SK-N-SH (cell line): ENCODE data around the gene ANKS6. TPM values are rescaled to one million over a fixed set of nuclear protein-coding genes. Genes with fewer than 3 reads are reported as not detected.

ENCODE experiments used
- CTCF ChIA-PET: fragments of 300-600, 350-600 bp; formaldehyde crosslinking; extraction: SDS; loops from one replicate; lab custom pipeline; 2021; lab: Yijun Ruan, JAX
- POLR2A ChIA-PET: fragments of 350-600 bp; sonication (Branson Sonifier 250); formaldehyde crosslinking; extraction: SDS; loops from one replicate; lab custom pipeline; 2020; ENCODE audit warnings: antibody characterized with exemption, inconsistent platforms; lab: Yijun Ruan, JAX
- DNase-seq: peaks from one replicate; pipeline ENCODE4 v3.0.0; 2012
- H2AFZ ChIP-seq: fragments of 200-600 bp; sonication (generic); 2 replicates; pipeline ENCODE4 v1.8.1; 2016; ENCODE audit warnings: antibody characterized with exemption, mild to moderate bottlenecking, low read depth
- H3F3A ChIP-seq: fragments of 200-600 bp; sonication (generic); replicated peaks from 2 replicates; pipeline ENCODE3; 2016; ENCODE audit warnings: antibody characterized with exemption, mild to moderate bottlenecking; ENCODE audit not compliant: insufficient read depth
- H3K27ac ChIP-seq, 2 experiments: fragments of 200-500 bp in 1 of 2; fragments of 200-600 bp in 1 of 2; sonication (Bioruptor generic) in 1 of 2; sonication (generic), shearing (Covaris generic) in 1 of 2; 2 replicates each; pipeline versions ENCODE4 v1.5.1 to v1.6.1; 2014 to 2016; ENCODE audit warnings: low read depth in 2 of 2, inconsistent platforms in 1 of 2, low read length in 1 of 2, mild to moderate bottlenecking in 1 of 2, mixed read lengths in 1 of 2
- H3K27me3 ChIP-seq: fragments of 200-600 bp; sonication (generic), shearing (Covaris generic); 2 replicates; pipeline ENCODE4 v1.6.1; 2016; ENCODE audit warnings: mixed run types; ENCODE audit not compliant: insufficient read depth
- H3K36me3 ChIP-seq, 2 experiments: fragments of 200-500 bp in 1 of 2; fragments of 200-600 bp in 1 of 2; sonication (Bioruptor generic) in 1 of 2; sonication (generic) in 1 of 2; replicated peaks in 1 of 2; 2 replicates each; pipeline versions ENCODE3 to v1.5.1; 2014 to 2016; ENCODE audit warnings: low read length in 1 of 2, mild to moderate bottlenecking in 1 of 2; ENCODE audit not compliant: insufficient read depth in 2 of 2, control insufficient read depth in 1 of 2
- H3K4me1 ChIP-seq, 2 experiments: fragments of 200-500 bp in 1 of 2; fragments of 200-600 bp in 1 of 2; sonication (Bioruptor generic) in 1 of 2; sonication (generic), shearing (Covaris generic) in 1 of 2; 2 replicates each; pipeline versions ENCODE4 v1.5.1 to v1.6.1; 2014 to 2016; ENCODE audit warnings: low read depth in 1 of 2, low read length in 1 of 2, mixed run types in 1 of 2; ENCODE audit not compliant: insufficient read depth in 2 of 2, control insufficient read depth in 1 of 2
- H3K4me2 ChIP-seq: fragments of 200-600 bp; sonication (generic), shearing (Covaris generic); 2 replicates; pipeline ENCODE4 v1.6.1; 2017; ENCODE audit warnings: mixed run types
- H3K4me3 ChIP-seq, 2 experiments: fragments of 200-500 bp in 1 of 2; fragments of 200-600 bp in 1 of 2; sonication (Bioruptor generic) in 1 of 2; sonication (generic), shearing (Covaris generic) in 1 of 2; 2 replicates each; pipeline versions ENCODE4 v1.5.1 to v1.8.1; 2014 to 2016; ENCODE audit warnings: low read depth in 2 of 2, inconsistent platforms in 1 of 2, low read length in 1 of 2, mild to moderate bottlenecking in 1 of 2, mixed read lengths in 1 of 2, moderate library complexity in 1 of 2
- H3K79me2 ChIP-seq: fragments of 200-600 bp; sonication (generic); 2 replicates; pipeline ENCODE4 v1.8.1; 2017; ENCODE audit warnings: mild to moderate bottlenecking; ENCODE audit not compliant: insufficient read depth
- H3K9ac ChIP-seq: fragments of 200-600 bp; sonication (generic); 2 replicates; pipeline ENCODE4 v1.6.1; 2017; ENCODE audit warnings: mixed run types
- H3K9me2 ChIP-seq: fragments of 200-600 bp; sonication (generic); 2 replicates; pipeline ENCODE4 v1.6.1; 2017; ENCODE audit warnings: mixed run types
- H3K9me3 ChIP-seq: fragments of 200-600 bp; sonication (generic); 2 replicates; pipeline ENCODE4 v1.6.1; 2017; ENCODE audit warnings: mixed run types, mild to moderate bottlenecking, moderate library complexity
- H4K20me1 ChIP-seq: fragments of 200-600 bp; sonication (generic); 2 replicates; pipeline ENCODE4 v1.6.1; 2017; ENCODE audit warnings: mild to moderate bottlenecking, mixed run types; ENCODE audit not compliant: insufficient read depth
- CHD2 ChIP-seq: fragments of 150-350 bp; IDR thresholded peaks from 2 replicates; pipeline ENCODE4 v1.6.1; 2018; ENCODE audit warnings: low read length; ENCODE audit not compliant: partially characterized antibody
- GATA2 ChIP-seq: sonication (generic); formaldehyde crosslinking; IDR thresholded peaks from 2 replicates; pipeline ENCODE4 v1.5.0; 2020; ENCODE audit warnings: mild to moderate bottlenecking, missing genetic modification reagents
- MEF2A ChIP-seq: IDR thresholded peaks from 2 replicates; pipeline ENCODE4 v1.4.0; 2012; ENCODE audit warnings: low read depth, borderline replicate concordance
- POLR2AphosphoS5 ChIP-seq: IDR thresholded peaks from 2 replicates; pipeline ENCODE4 v1.6.1; 2012; ENCODE audit warnings: low read depth, low read length
- RAD21 ChIP-seq: IDR thresholded peaks from 2 replicates; pipeline ENCODE4 v1.6.1; 2012; ENCODE audit warnings: mild to moderate bottlenecking, low read length
- RFX5 ChIP-seq: IDR thresholded peaks from 2 replicates; pipeline ENCODE4 v1.6.1; 2012; ENCODE audit warnings: mild to moderate bottlenecking, improper control_type of control experiment, low read length
- SIN3A ChIP-seq: IDR thresholded peaks from 2 replicates; pipeline ENCODE4 v1.6.1; 2012; ENCODE audit warnings: low read depth, mild to moderate bottlenecking, low read length, moderate library complexity, borderline replicate concordance
- TAF1 ChIP-seq: IDR thresholded peaks from 2 replicates; pipeline ENCODE4 v1.6.1; 2012; ENCODE audit warnings: low read depth, mild to moderate bottlenecking, low read length, moderate library complexity, borderline replicate concordance
- TCF12 ChIP-seq: IDR thresholded peaks from 2 replicates; pipeline ENCODE4 v1.4.0; 2012
- TEAD4 ChIP-seq: IDR thresholded peaks from 2 replicates; pipeline ENCODE4 v1.4.0; 2012; ENCODE audit warnings: mild to moderate bottlenecking, borderline replicate concordance; ENCODE audit not compliant: insufficient read depth
- YY1 ChIP-seq: IDR thresholded peaks from 2 replicates; pipeline ENCODE4 v1.4.0; 2012; ENCODE audit warnings: low read depth, mild to moderate bottlenecking
- WGBS: methylation state at CpG from one replicate; pipeline ENCODE4 v1.1.6; 2017; ENCODE audit warnings: low lambda C conversion rate; 5-methylcytosine and 5-hydroxymethylcytosine counted together
- polyA plus RNA-seq, 3 experiments: library from polyadenylated mRNA; depleted of rRNA; stranded (reverse); fragments of >200 nt; gene quantifications; 2 replicates each; pipeline ENCODE4 v1.2.3, GENCODE V29; 2012
- TF ChIP-seq, protein P1 (sequence below): IDR thresholded peaks from 2 replicates; pipeline ENCODE4 v1.6.1; 2012; ENCODE audit warnings: mild to moderate bottlenecking, low read depth, low read length, moderate library complexity
- TF ChIP-seq, protein P2 (sequence below): IDR thresholded peaks from 2 replicates; pipeline ENCODE4; 2012
- TF ChIP-seq, protein P3 (sequence below): fragments of 150-350 bp; IDR thresholded peaks from 2 replicates; pipeline ENCODE4 v1.6.1; 2017; ENCODE audit warnings: antibody characterized with exemption, low read length, low read depth, borderline replicate concordance
- TF ChIP-seq, protein P4 (sequence below): IDR thresholded peaks from 2 replicates; pipeline ENCODE4 v1.4.0; 2012; ENCODE audit warnings: low read depth, borderline replicate concordance
- TF ChIP-seq, protein P5 (sequence below): fragments of 200-600 bp; sonication (generic); IDR thresholded peaks from 2 replicates; pipeline ENCODE4 v1.6.1; 2017; ENCODE audit warnings: antibody characterized with exemption, mild to moderate bottlenecking, moderate library complexity
- TF ChIP-seq, protein P6 (sequence below): IDR thresholded peaks from 2 replicates; pipeline ENCODE4 v1.4.0; 2012; ENCODE audit warnings: low read depth

ANKS6 gene
- polyA plus RNA-seq, 1 of the 3 experiments (the other 2 are of a cell fraction), result 29.3 TPM

DNA sequence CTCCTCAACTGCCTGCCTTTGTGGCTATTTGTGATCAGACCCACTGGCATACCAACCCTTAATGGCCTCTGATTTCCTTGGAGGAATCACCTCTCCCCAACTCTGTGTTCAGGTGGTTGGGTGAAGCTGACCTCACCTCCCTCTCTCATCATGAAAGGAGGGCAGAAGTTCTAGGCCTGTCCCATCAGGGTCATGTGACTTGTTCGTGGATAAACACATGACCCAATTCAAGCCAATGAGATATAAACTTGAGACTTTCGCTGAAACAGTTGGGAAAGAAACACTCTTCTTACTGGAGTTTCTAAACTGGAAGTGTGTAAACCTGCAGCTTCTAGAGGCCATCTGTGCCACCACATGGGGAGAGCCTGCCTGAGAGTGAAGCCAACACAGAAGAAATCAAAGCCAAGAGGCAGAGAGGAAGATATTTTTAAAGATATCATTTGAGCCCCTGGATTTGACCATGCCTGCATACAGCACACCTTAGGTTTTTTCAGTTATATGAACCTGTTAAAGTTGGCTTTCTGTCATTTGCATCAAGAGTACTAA lies 93.4 kb downstream of the ANKS6 start (continued):
- TF ChIP-seq, protein P1, sequence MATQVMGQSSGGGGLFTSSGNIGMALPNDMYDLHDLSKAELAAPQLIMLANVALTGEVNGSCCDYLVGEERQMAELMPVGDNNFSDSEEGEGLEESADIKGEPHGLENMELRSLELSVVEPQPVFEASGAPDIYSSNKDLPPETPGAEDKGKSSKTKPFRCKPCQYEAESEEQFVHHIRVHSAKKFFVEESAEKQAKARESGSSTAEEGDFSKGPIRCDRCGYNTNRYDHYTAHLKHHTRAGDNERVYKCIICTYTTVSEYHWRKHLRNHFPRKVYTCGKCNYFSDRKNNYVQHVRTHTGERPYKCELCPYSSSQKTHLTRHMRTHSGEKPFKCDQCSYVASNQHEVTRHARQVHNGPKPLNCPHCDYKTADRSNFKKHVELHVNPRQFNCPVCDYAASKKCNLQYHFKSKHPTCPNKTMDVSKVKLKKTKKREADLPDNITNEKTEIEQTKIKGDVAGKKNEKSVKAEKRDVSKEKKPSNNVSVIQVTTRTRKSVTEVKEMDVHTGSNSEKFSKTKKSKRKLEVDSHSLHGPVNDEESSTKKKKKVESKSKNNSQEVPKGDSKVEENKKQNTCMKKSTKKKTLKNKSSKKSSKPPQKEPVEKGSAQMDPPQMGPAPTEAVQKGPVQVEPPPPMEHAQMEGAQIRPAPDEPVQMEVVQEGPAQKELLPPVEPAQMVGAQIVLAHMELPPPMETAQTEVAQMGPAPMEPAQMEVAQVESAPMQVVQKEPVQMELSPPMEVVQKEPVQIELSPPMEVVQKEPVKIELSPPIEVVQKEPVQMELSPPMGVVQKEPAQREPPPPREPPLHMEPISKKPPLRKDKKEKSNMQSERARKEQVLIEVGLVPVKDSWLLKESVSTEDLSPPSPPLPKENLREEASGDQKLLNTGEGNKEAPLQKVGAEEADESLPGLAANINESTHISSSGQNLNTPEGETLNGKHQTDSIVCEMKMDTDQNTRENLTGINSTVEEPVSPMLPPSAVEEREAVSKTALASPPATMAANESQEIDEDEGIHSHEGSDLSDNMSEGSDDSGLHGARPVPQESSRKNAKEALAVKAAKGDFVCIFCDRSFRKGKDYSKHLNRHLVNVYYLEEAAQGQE, result no peak

DNA sequence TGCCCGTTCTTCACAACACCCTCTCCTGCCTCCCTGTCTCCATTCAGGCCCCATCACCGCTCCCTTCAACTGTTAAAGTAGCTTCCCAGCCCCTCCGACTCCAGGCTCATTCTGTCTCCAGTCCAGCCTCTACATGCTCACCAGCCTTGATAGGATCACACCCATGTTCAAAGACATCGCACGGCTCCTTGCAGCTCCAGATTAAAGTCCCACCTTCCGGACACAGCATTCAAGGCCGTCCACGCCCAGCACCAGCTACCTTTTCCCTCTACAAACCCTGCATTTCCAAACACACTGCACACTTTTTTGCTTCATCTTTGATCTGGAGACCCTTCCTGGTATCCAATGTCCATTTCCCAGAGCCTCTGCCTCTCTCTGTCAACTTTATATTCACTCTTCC lies 94.0 kb downstream of the ANKS6 start:
- Histone ChIP-seq H3K9ac (no peak overlapping the region), H2AFZ (no peak overlapping the region), H3K79me2 (no peaks in the 10 kb centered on the region), H3K9me2 (no peaks in the 10 kb centered on the region), H3K27me3 (peaks cover 53% of the 10 kb centered on the region), H3K4me3 (no peak overlapping the region), H3K4me2 (no peak overlapping the region), H3F3A (no peaks in the 10 kb centered on the region), H3K4me1 (peaks cover 0 to 8% of the 10 kb centered on the region in 2 experiments; a peak in 1 of 4 replicates), H4K20me1 (no peaks in the 10 kb centered on the region), H3K27ac (no peak overlapping the region), H3K36me3 (no peaks in the 10 kb centered on the region), H3K9me3 (no peaks in the 10 kb centered on the region)
- DNase-seq, result no peak
- ChIA-PET POLR2A (no interaction called here), CTCF (interaction anchor here (2.3 kb wide), 1 partner anchor 74 kb away, joined by 7 read pairs; no protein-coding TSS in a partner anchor)
- no peak for TF ChIP-seq TCF12
- TF ChIP-seq GATA2 (CRISPR knock-in tag), result no peak
- TF ChIP-seq, protein P2, sequence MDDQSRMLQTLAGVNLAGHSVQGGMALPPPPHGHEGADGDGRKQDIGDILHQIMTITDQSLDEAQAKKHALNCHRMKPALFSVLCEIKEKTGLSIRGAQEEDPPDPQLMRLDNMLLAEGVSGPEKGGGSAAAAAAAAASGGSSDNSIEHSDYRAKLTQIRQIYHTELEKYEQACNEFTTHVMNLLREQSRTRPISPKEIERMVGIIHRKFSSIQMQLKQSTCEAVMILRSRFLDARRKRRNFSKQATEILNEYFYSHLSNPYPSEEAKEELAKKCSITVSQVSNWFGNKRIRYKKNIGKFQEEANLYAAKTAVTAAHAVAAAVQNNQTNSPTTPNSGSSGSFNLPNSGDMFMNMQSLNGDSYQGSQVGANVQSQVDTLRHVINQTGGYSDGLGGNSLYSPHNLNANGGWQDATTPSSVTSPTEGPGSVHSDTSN, result no peak
- TF ChIP-seq CHD2, result no peak
- TF ChIP-seq, protein P3, sequence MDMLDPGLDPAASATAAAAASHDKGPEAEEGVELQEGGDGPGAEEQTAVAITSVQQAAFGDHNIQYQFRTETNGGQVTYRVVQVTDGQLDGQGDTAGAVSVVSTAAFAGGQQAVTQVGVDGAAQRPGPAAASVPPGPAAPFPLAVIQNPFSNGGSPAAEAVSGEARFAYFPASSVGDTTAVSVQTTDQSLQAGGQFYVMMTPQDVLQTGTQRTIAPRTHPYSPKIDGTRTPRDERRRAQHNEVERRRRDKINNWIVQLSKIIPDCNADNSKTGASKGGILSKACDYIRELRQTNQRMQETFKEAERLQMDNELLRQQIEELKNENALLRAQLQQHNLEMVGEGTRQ, result no peak
- WGBS, result 64% methylated on average over 8 of the region's 8 CpGs

DNA sequence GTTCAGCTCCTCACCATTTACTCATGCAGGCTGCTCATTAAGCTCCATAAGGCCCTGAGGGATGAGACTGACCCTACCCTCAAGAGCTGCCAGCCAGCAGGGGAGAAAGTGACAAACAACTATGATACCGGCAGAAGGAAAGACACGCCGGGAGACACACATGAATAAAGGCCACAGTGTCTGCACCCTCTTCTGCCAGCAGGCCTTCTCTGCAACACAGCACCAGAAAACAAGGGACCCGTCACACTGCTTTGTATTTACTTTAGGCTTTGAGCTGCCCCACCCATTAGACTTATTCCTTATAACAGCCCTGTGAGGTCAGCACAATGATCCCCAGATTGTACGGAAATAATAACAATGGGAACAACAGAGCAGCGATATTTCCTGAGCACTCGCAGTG lies 94.8 kb downstream of the ANKS6 start:
- no peak overlapping the region for H2AFZ ChIP-seq
- no peaks in the 10 kb centered on the region for H4K20me1 ChIP-seq
- no peaks in the 10 kb centered on the region for H3K79me2 ChIP-seq
- ChIA-PET POLR2A (no interaction called here), CTCF (interaction anchor here (2.3 kb wide), 1 partner anchor 74 kb away, joined by 7 read pairs; no protein-coding TSS in a partner anchor)
- peaks cover 56% of the 10 kb centered on the region; the same call in 1 of the 2 replicates for H3K27me3 ChIP-seq
- H3K4me3 ChIP-seq, result no peak overlapping the region
- no peaks in the 10 kb centered on the region for H3K36me3 ChIP-seq
- 83% methylated on average over 7 of the region's 7 CpGs for WGBS
- DNase-seq, result no peak
- no peak overlapping the region for H3K27ac ChIP-seq
- peaks cover 0 to 8% of the 10 kb centered on the region in 2 experiments; a peak in 1 of 4 replicates for H3K4me1 ChIP-seq
- H3K9ac ChIP-seq, result no peak overlapping the region
- no peaks in the 10 kb centered on the region for H3F3A ChIP-seq
- H3K4me2 ChIP-seq, result no peak overlapping the region
- no peaks in the 10 kb centered on the region for H3K9me2 ChIP-seq
- no peaks in the 10 kb centered on the region for H3K9me3 ChIP-seq
- TF ChIP-seq, protein P4, sequence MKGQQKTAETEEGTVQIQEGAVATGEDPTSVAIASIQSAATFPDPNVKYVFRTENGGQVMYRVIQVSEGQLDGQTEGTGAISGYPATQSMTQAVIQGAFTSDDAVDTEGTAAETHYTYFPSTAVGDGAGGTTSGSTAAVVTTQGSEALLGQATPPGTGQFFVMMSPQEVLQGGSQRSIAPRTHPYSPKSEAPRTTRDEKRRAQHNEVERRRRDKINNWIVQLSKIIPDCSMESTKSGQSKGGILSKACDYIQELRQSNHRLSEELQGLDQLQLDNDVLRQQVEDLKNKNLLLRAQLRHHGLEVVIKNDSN, result no peak
- no peak for TF ChIP-seq POLR2AphosphoS5
- no peak for TF ChIP-seq TAF1
- no peak for TF ChIP-seq TEAD4
- no peak for TF ChIP-seq GATA2 (CRISPR knock-in tag)
- no peak for TF ChIP-seq SIN3A
- TF ChIP-seq, protein P5, sequence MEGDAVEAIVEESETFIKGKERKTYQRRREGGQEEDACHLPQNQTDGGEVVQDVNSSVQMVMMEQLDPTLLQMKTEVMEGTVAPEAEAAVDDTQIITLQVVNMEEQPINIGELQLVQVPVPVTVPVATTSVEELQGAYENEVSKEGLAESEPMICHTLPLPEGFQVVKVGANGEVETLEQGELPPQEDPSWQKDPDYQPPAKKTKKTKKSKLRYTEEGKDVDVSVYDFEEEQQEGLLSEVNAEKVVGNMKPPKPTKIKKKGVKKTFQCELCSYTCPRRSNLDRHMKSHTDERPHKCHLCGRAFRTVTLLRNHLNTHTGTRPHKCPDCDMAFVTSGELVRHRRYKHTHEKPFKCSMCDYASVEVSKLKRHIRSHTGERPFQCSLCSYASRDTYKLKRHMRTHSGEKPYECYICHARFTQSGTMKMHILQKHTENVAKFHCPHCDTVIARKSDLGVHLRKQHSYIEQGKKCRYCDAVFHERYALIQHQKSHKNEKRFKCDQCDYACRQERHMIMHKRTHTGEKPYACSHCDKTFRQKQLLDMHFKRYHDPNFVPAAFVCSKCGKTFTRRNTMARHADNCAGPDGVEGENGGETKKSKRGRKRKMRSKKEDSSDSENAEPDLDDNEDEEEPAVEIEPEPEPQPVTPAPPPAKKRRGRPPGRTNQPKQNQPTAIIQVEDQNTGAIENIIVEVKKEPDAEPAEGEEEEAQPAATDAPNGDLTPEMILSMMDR, result no peak
- TF ChIP-seq TCF12, result no peak
- TF ChIP-seq RFX5, result no peak
- TF ChIP-seq, protein P6, sequence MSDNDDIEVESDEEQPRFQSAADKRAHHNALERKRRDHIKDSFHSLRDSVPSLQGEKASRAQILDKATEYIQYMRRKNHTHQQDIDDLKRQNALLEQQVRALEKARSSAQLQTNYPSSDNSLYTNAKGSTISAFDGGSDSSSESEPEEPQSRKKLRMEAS, result no peak
- no peak for TF ChIP-seq YY1
- TF ChIP-seq MEF2A, result no peak
- TF ChIP-seq RAD21, result no peak
